ENCODE results near the gene CBX2.
A peak's percentile ranks its signal among the peaks of the same experiment; 100 is the strongest.
"Not testable (repeated sequence)": the region's sequence is repeated elsewhere in the genome, so short reads cannot be mapped to it uniquely, and the experiment has no call there.

Gene CBX2

DNA sequence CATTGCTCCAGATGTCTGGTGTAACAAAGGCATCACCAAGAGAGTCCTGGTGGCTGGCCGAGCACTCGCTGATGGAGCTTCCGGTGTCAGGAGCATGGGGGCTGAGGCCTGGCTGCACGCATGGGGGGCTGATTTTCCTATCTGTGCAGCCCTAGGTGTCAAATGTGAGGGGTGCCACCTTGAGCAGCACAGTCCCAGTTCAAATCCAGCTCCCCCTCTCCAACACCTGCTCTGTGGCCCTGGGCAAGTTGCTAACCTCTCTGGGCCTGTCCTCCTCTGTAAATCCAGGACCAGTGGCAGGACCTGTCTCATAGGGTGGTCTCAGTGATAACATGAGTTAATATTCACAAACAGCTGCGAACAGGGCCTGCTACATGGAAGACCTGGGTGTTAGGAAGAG is 34.3 kb upstream of the CBX2 start:
- no peak for DNase-seq

GRCh38 chr17:79745641-79746105 is 32.3 kb upstream of the CBX2 start:
- DNase-seq: no peak

DNA sequence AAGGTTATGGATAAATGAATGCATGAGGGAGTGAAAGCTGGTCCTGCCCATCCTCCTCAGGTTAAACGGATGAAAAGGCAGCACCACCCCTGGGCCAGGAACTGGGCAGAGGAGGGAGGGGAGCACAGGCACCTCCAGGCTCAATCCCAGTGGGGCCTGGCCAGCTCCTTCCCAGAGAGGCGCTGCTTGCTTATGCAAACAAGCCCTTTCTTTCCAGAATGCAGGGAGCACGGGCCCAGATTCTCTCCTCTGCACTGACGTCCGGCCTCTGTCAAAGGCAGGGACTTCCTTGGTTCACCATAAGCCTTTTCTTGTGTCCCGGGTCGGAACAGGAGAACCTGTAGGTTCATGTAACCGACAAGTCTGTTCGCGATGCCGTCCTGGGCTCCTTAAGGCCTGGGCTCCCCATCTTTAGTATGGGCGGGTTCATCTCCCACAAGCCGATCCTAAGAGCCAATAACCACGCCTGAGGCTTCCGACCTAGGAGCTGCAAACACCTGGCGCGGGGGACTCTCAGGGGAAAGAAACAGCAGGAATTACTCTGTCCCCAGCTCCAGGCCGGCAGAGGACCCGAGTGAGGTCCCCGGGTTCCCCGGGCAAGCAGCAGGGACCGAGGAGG is 30.9 kb upstream of the CBX2 start:
- no peak for DNase-seq

- no peak for DNase-seq
These were observed 30.2 kb upstream of the CBX2 start for GRCh38 chr17:79747508-79748294.

DNA sequence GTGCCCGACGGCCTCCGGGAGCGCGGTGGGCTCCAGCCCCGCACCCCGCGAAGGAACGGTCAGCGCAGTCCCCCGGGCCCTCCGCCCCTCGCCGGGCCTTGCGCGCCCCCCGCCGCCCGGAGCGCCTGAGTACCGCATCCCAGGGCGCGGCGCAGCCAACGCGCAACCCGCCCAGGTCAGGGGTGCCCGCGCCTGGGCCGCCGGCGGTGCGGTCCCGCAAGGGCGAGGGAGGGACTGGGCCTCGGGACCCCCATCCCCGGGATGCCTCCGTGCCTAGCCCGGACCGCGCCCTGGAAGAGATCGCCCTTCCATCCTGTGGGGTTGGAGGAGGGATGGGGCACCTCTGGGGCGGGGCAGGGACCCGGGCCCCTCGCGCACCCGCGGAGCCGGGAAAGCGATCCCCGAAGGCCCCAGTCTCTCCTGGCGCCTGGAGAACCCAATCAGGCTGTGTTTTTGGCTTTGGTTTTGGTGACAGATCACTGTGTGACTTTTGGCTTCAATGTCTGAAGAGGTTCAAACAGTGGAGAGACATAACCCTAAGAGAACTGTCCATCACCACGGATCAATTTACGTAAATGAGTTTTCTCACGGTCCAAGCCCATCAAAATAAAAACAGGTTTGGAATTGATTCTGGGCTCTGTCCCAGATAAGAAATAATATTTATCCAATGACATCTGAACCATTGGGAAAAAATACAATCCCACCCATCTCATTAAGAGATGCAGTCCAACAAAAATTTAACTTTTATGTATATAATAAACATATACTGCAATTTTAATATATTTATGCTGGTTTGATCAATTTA is 29.5 kb upstream of the CBX2 start:
- no peak for DNase-seq

- no peak for DNase-seq
These were observed 28.7 kb upstream of the CBX2 start for GRCh38 chr17:79749156-79749815.

GRCh38 chr17:79749958-79750357 is 28.0 kb upstream of the CBX2 start:
- DNase-seq: no peak

DNA sequence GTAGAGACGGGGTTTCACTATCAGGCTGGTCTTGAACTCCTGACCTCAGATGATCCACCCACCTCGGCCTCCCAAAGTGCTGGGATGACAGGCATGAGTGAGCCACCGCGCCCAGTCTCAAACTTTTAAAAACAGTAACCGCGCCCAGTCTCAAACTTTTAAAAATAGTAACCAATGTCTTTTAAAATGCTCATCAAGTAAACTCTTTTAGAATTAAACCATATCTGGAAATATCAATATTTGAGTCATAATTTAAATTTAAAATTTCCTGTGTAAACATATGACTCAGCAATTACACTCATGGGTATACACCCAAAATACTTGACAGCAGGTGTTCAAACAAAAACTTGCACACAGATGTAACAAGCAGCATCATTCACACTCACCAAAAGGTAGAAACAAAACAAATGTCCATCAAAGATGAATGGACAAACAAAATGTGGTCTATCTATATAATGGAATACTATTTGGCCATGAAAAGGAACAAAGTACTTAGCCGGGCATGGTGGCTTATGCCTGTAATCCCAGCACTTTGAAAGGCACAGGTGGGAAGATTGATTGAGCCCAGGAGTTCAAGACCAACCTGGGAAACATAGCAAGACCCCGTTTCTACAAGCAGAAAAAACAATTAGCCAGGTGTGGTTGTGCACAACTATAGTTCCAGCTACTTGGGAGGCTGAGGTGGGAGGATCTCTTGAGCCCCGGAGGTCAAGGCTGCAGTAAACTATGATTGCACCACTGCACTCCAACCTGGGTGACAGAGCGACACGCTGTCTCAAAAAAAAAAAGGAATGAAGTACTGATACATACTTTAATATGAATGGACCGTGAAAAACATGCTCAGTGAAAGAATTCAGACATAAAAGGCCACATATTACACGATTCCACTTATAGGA is 27.1 kb upstream of the CBX2 start:
- DNase-seq: no peak

GRCh38 chr17:79752175-79752574 is 25.8 kb upstream of the CBX2 start:
- DNase-seq: peak; percentile 49

DNA sequence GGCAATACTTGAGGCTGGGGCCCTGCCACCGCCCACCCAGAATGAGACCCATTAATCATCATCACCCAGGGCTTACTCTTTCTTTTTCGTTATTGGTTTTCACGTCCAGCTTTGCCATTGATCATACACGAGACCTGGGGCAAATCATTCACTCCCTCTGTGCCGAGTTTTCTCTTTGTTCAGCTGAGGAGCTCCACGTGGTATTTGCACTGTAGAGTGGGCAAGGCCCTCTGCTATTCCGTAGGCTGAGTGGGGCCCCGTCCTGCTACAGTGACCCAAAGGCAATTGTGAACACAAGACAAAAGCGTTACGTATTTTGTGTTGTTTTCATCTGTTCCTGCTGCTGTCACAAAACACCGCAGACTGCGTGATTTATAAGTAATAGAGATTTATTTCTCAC is 23.6 kb upstream of the CBX2 start:
- no peak for DNase-seq

DNA sequence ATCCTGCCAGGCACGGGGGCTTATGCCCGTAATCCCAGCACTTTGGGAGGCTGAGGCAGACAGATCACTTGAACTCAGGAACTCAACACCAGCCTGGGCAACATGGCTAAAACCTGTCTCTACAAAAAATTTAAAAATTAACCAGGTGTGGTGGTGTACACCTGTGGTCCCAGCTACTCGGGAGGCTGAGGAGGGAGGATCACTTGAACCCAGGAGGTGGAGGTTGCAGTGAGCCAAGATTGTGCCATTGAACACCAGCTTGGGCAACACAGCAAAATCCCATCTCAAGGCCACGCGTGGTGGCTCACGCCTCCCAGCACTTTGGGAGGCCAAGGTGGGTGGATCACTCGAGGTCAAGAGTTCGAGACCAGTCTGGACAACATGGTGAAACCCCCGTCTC is 23.0 kb upstream of the CBX2 start:
- DNase-seq: not testable (repeated sequence)

GRCh38 chr17:79755591-79755990 is 22.4 kb upstream of the CBX2 start:
- DNase-seq: no peak

GRCh38 chr17:79757140-79757745 is 20.7 kb upstream of the CBX2 start:
- DNase-seq: no peak

DNA sequence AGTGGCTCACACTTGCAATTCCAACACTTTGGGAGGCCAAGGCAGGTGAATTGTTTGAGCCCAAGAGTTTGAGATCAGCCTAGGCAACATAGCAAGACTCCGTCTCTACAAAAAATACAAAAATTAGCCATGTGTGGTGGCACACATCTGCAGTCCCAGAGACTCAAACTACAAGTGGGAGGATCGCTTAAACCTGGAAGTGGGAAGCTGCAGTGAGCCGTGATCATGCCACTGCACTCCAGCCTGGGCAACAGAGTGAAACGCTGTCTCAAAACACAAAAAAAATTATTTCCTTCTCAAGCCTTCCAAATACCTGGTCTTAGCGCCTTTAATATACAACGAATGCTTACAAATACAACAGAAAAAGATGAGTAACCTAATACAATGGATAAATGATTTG is 19.7 kb upstream of the CBX2 start:
- no peak for DNase-seq

DNA sequence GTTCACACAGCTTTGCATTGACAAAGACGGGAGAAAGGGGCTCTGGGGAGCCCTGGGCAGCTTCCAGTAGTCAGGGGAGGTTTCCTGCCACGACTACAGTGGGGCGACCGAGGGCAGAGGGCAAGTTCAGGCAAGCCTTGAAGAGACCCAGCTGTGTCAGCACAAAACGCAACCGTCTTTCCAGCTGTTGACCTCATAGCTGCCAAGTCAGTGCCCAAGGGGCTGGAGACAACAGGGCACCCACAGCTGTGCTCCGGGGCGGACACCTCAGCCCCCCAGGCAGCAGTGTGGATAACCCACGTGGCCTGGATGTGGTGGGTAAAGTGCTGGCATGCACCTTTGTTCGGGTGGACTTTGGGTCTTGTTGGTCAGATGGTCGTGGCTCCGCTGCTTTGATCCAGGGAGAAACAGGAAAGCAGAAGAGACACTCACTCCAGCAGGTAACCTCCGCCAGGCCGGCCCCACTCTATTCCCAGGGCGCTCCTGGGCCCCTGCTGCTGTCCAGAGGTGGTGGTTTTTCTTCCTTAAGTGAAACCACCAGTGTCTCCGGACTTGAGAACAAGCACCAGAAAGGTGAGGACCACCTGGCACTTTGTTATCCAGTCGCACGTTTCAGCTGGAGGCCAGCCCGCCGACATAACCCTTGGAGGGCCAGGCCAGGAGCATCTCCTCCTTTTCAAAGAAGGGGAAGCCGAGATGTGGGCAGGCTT is 17.6 kb upstream of the CBX2 start:
- no peak for DNase-seq

DNA sequence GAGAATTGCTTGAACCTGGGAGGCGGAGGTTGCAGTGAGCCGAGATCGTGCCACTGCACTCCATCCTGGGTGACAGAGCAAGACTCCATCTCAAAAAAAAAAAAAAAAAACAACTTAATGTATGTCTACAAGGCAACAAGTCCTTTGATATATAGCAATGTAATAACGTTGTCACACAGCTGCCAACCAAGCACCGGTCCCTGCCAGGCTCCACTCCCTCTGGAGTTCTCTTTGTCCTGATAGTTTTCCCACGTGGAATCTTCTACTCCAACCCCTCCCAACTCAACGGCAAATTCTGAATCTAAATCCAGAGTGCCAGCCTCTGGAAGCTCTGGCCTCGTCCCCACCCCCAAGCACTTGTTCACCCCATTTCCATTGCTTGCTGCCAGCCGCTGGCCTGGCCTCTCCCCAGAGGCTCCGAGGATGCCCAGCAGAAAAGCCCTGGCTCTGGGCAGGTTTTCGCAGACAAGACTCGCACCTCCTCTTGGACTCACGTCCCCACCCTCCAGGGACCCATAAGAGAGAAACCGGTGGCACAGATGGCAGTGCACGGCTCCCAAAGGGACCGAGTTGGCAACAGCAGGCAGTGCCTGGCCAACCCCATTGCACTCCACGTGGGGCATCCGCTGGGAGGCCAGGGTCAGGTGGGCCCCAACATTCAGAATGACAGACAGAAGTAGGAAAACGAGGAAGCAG is 15.9 kb upstream of the CBX2 start:
- no peak for DNase-seq

- DNase-seq: no peak
These were observed 12.2 kb upstream of the CBX2 start for GRCh38 chr17:79765708-79766107.

- DNase-seq: no peak
These were observed 8.1 kb upstream of the CBX2 start for GRCh38 chr17:79769570-79770506.

DNA sequence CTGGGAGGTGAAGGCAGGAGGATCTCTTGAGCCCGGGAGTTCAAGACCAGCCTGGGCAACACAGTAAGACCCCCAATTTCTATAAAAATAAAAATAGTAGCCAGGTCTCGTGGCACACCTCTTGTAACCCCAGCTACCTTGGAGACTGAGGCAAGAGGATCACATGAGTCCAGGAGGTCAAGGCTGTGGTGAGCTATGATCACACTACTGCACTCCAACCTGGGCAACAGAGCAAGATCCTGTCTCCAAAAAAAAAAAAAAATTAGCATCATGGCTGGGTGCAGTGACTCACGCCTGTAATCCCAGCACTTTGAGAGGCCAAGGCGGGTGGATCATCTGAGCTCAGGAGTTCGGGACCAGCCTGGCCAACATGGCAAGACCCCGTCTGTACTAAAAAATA is 6.7 kb upstream of the CBX2 start:
- no peak for DNase-seq
